HT-29 (cell line): Measurements from ENCODE around the gene RORB. TPM values are rescaled to one million over a fixed set of nuclear protein-coding genes. Genes with fewer than 3 reads are reported as not detected.

Experiments
- DNase-seq: peaks from one replicate; pipeline ENCODE4 v3.0.0-alpha.2; 2015; ENCODE audit warnings: low spot score
- total RNA-seq: library from RNA; depleted of rRNA; stranded (reverse); fragments of >200 nt; shearing (Covaris generic); gene quantifications from 2 replicates; pipeline ENCODE4 v1.2.3, GENCODE V29; 2014

Gene RORB
- total RNA-seq, 1 experiment from 2014 or later, result not detected

DNA sequence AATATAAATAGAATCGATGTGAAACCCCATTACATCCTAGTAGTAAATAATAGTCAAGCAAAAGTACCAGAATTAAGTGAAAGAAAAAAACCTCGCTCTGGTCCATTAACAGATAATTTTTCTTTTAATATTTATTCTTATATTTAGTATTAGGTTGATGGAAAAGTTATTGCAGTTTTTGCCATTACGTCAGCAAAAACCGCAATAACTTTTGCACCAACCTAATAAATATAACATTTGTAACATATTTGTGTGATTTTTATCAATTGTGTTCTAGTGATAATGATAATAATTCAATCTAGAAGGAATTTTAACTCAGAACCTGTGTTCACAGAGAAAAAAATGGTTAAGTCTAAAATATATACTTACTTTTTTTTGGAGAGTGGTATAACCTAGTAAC is 16.1 kb downstream of the RORB start:
- DNase-seq, result no peak

- DNase-seq, result no peak
Observed at GRCh38 chr9:74517188-74517587, 20.1 kb downstream of the RORB start.

GRCh38 chr9:74519419-74519818 is 22.3 kb downstream of the RORB start:
- DNase-seq, result no peak

DNA sequence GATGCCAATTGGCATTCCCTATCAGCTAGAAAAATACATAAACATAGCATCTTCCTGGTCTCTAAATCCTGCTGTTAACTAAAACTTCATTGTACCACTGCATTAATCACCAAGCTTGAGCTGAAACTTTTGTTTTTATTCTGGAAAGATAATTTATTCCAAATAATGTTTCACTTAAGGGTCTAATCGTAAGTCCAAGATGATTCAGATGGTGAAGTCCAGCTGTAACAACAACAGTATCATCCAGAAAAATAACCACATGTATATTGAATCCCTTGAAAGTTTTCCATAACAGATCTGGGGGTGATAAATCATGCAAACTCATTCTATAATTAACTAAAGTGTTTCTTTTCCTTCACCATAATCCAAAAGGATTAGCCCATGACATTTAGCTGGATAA is 23.9 kb downstream of the RORB start:
- no peak for DNase-seq

DNA sequence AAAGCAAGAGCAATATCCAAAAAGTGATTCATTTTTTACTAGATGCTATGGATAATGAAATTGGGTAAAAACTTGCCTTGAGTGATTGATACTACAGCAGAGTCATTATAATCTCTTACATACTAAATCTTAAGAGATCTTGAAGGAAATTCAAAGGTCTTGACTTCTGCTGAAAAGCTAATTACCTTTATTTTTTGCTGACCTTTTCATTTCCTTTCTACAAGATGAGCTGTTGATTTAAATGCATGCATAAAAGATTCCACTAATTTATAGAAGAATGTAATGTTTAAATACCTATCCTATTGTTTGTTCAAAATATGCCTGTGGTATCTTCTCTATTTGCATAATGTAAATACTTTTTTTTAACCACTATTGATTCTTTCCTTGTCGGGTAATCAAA is 27.2 kb downstream of the RORB start:
- DNase-seq, result no peak

- no peak for DNase-seq
Observed at GRCh38 chr9:74526215-74526614, 29.1 kb downstream of the RORB start.

GRCh38 chr9:74527718-74528117 is 30.6 kb downstream of the RORB start:
- no peak for DNase-seq

- no peak for DNase-seq
Observed at GRCh38 chr9:74528207-74528606, 31.1 kb downstream of the RORB start.

DNA sequence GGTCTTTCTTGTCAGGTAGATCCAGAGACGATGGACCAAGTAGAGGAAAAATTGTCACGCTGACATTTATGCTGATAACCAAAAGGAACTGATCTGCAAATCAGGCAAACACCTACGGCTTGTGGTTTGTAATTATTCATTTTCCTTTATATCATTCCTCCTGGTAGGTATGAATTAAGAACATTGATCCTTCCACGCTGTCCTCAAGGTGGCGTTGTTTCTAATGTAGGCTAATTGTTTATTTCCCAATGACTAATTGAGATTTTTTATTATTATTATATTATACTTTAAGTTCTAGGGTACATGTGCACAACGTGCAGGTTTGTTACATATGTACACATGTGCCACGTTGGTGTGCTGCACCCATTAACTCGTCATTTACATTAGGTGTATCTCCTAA is 33.3 kb downstream of the RORB start:
- peak; percentile 15 for DNase-seq

GRCh38 chr9:74533253-74533652 is 36.1 kb downstream of the RORB start:
- DNase-seq, result no peak

DNA sequence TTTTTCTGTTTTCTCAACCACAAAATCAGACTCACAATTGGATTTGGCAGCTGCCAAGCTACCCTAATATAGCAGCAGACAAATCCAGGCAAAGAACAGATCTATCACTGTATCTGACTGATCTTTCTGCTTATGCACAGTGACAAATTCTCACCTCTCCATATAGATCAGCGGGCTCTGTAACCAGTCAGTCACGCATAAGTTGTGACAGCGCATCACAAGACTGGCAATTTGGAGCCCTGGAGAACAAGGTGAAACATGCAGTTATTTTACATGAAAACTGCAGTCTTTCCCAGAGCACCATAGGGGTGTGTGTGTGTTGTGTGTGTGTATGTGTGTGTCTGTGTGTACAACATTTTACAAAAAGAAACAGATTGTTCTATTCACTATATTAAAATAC is 37.7 kb downstream of the RORB start:
- no peak for DNase-seq

DNA sequence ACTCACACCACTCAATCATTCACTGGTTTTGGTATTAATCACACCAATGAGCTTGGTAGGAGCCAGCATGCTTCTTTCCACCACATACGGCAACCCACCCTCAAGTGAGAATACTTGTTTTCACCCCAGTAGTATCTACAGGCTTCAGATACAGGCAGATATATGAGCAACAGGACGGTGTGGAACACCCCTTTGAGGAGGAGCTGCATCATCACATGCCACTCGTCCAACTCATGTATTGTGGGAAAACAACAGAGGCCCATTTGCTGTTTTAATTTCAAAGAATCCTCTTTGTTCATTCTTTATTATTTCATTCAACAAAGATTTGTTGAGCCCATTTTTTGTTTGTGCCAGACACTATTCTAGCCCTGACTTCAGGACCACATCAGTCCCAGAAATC is 46.0 kb downstream of the RORB start:
- no peak for DNase-seq

- no peak for DNase-seq
Observed at GRCh38 chr9:74551266-74551665, 54.1 kb downstream of the RORB start.

DNA sequence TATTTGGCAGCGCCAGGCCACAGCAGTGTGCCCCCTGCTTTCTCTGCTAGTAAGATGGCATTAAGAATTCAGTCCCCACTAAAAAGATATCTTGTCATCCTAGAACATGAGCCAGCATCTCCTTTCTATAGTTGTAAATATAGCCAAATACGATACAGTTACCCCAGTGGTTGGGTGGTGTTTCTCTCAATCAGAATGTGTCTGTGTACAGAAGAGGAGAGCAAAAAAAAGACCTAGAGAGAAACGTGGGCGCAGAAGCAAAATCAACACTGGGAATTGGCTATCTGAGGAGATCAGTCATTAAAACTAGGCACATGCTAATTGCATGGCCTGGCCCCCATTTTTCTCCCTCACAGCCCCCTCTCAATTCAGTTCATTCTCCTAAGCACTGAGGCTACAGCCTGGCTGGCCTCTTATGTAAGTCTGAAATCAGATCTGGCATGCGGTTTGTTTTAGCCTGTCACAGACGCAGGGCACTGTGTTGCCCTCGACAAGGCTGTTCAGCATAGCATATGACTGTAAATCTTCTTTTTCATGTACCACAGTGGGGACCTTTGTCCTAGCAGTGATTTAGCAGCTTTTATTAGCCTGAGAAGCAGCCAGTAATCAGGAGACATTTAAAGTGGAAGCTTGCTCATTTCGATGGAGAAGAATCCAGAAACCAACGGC is 57.8 kb downstream of the RORB start:
- no peak for DNase-seq

DNA sequence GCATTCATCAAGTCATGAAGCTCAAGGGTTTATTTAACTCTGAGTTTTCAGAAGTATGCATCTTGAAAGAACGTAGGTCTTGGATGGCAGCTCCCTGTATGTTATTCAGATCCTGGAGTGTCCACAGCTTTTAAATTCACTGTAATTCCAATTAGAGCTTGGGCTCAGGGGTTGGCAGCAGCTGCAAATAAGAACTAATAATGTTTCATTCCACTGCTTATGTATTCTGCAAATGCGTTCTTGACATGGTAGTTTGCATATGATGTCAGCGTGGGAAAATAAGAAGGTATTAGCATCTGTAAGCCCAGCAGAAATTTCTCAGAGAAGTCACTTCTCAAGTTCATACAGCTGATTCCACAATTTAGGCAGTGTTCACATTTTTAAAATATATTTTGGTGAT is 58.4 kb downstream of the RORB start:
- no peak for DNase-seq

DNA sequence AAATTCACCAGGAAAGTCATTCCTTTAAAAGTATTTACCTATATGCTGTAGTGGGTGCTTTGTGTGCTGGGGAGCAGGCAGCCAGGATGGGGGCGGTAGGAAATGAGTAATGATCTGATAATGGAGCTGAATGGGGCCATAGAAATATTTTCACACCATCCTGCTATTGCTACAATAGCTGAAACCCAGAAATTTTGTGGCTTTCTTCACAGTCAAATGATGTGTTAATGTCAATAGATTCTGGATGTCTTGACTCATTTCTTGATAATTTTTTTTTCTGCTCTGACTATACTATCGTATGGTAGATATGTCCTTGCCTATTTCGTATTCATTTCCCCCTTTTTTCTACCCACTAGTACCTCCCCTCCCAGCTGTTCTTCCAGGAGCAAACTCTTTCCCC is 59.5 kb downstream of the RORB start:
- DNase-seq, result no peak

- no peak for DNase-seq
Observed at GRCh38 chr9:74557571-74557970, 60.4 kb downstream of the RORB start.

- DNase-seq, result no peak
Observed at GRCh38 chr9:74562611-74563010, 65.5 kb downstream of the RORB start.

DNA sequence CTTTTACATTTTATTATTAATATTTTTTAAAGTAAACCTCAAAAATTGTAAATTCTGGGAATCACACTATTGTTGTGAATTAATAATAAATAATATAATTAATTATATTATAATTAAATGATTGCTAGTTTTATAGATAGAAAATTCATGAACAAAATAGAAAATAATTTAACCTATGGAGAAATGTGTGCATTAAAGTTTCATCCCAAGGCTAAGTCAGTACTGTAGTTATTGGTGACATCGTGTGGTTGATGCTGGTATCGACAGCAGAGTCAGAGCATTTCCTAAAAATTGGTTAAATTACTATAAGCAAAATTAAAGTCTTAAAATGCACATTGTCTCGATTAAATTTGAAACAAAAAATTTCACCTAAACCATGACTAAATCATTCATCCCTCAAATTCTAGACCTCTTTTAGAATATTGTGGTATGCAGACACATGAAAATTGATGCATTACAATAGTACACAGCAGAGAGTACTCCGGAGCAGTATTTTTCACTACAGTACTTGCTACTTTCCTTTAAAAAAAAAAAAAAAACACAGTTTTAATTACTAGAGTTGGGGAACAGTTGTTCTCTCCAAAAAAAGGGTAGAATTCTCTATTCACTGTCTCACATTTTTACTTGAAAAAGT is 73.9 kb downstream of the RORB start:
- DNase-seq, result peak; percentile 38

- DNase-seq, result no peak
Observed at GRCh38 chr9:74573640-74574191, 76.6 kb downstream of the RORB start.

DNA sequence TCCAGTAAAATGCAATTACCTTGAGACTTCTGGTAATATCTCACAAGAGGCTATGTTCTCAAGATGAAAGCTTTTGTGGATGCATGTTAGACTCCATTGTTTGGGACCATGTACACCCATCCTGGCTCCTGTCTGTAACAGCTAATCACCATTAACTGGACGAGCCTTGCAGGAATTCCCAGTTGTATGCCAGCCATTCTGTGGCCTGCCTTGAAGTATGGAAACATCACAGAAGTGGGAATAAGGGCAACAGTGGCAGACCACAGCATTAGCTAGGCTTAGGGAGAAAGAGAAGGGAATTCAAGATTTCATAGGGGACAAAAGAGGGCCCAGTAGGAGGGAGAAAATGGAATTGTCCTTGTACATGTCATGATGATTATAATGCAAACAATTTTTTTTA is 79.0 kb downstream of the RORB start:
- no peak for DNase-seq

GRCh38 chr9:74577956-74578355 is 80.8 kb downstream of the RORB start:
- DNase-seq, result peak; percentile 22

DNA sequence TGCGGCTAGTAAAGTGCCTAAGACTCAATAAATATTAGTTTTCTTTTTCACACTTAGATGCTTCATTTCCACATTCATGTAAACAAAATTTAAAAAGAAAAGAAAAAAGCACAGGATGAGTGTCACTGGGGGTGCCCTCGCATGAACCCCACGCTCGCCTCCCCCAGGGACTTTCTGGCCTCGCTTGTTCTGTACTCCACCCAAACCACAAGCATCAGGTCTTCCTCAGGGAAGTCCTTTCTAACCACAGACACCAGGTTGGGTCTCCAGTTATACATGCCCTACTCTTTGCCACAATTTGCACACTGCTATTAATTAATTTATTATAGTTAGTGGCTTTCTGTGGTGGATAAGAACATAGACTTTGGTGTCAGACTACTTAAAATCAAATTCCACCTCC is 92.4 kb downstream of the RORB start:
- no peak for DNase-seq
